ENCODE results near the gene GPC6.

Gene GPC6

DNA sequence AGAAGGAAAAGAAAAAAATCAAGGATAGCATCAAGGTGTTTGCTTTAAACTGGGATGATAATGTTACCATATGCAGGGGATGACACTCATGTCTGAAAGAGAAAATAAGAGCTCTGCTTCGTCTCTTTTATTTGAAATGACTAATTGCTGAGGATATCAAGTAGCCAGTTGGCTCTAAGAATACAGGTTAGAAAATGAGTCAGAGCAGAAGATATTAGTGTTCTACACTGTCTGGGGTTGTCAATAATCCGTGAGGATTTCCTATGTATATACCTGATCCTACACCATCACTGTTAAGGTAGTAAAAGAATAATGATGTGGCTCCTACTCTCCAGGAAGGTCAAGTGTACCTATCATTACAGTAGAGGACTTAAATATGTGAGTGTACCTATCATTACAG, 562.5 kb downstream of the GPC6 start:
- no peaks in the 10 kb centered on the region for H3K4me1 ChIP-seq (ENCODE audit: control insufficient read depth, insufficient read depth, low read length)
- H3K27me3 ChIP-seq (ENCODE audit: control insufficient read depth in 1 of 2, insufficient read depth in 2 of 2, low read length in 2 of 2), result no peaks in the 10 kb centered on the region
- H3K9ac ChIP-seq (ENCODE audit: low read length in 2 of 2), result no peak overlapping the region
- no peak overlapping the region for H3K4me3 ChIP-seq (ENCODE audit: low read length in 2 of 2)
- H3K9me3 ChIP-seq (ENCODE audit: control insufficient read depth in 2 of 2, low read length in 2 of 2), result no peaks in the 10 kb centered on the region
- no peak overlapping the region for H3K27ac ChIP-seq (ENCODE audit: low read length)
- no peaks in the 10 kb centered on the region for H3K36me3 ChIP-seq (ENCODE audit: control insufficient read depth in 2 of 2, insufficient read depth in 2 of 2, low read length in 2 of 2)

DNA sequence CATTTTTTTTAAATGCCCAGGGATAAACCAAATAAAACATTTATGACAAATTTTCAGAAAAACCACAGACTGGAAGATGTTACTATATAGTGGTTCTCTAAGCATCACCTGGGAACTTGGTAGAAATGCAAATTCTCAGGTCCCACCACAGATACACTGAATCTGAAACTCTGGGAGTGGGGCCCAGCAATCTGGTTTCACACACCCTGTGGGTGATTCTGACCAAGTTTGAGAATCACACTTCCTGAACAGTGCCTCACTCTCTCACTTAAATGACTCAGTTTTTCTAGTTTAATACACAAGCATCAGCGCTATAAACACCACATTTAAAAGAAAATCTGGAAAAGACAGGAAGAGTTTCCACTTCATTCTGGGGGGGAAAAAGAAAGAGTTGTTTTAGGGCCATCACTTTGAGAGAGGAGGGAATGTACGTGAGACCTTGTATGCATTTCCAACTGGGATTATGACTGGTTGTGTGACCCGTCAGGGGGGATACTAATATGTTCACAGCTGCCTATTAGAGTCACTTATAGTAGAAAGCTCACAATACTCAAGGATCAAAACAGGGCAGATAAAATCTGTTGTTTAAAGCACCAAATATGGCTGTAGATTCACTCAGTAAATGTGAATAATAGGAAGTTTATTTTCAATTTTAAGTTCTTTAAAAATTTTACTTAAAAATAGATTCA, 567.7 kb downstream of the GPC6 start:
- Histone ChIP-seq H3K4me1 (ENCODE audit: control insufficient read depth, insufficient read depth, low read length) (no peaks in the 10 kb centered on the region), H3K27me3 (ENCODE audit: control insufficient read depth in 1 of 2, insufficient read depth in 2 of 2, low read length in 2 of 2) (no peaks in the 10 kb centered on the region), H3K9ac (ENCODE audit: low read length in 2 of 2) (no peak overlapping the region), H3K9me3 (ENCODE audit: control insufficient read depth in 2 of 2, low read length in 2 of 2) (no peaks in the 10 kb centered on the region), H3K4me3 (ENCODE audit: low read length in 2 of 2) (no peak overlapping the region), H3K36me3 (ENCODE audit: control insufficient read depth in 2 of 2, insufficient read depth in 2 of 2, low read length in 2 of 2) (no peaks in the 10 kb centered on the region), H3K27ac (ENCODE audit: low read length) (no peak overlapping the region)

DNA sequence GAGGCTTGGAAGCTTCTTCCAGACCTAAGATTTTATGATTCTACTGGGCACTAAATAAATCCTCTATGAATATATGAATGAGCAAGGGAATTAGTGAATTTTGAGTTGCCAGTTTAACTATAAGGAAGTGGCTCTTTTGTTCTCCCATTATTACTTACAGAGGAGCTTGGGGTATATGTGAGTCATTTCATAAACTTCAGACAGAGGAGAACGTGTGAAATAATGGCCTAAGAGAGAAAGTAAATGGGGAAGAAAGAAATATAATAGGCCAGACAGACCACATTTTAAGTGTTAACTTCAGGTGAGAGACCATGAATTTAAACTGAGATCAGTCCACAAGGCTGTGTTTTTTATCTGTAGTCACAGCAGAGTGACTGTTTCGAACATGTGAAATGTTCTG, 570.9 kb downstream of the GPC6 start:
- Histone ChIP-seq H3K4me3 (ENCODE audit: low read length in 2 of 2) (no peak overlapping the region), H3K27ac (ENCODE audit: low read length) (no peak overlapping the region), H3K9ac (ENCODE audit: low read length in 2 of 2) (no peak overlapping the region), H3K27me3 (ENCODE audit: control insufficient read depth in 1 of 2, insufficient read depth in 2 of 2, low read length in 2 of 2) (no peaks in the 10 kb centered on the region), H3K4me1 (ENCODE audit: control insufficient read depth, insufficient read depth, low read length) (no peaks in the 10 kb centered on the region), H3K36me3 (ENCODE audit: control insufficient read depth in 2 of 2, insufficient read depth in 2 of 2, low read length in 2 of 2) (no peaks in the 10 kb centered on the region), H3K9me3 (ENCODE audit: control insufficient read depth in 2 of 2, low read length in 2 of 2) (no peaks in the 10 kb centered on the region)

DNA sequence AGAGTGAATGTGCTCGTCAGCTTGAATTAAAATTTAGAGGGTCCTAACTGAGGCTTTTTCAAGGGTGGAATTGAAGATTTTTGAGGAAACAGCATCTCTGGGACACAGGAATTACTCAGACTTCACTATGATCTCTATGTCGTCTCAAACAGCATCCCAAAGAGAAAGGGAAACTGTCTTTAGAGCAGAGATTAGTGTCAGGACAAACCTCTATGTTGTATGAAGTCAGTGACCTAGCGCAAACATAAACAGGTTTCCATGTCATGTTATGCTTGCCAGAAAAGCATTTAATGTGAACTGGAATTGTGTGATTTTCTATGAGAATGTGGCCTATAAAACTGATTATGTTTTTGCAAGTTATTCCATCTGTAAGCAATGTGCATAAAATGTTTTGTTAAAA, 573.7 kb downstream of the GPC6 start:
- H3K9me3 ChIP-seq (ENCODE audit: control insufficient read depth in 2 of 2, low read length in 2 of 2), result no peaks in the 10 kb centered on the region
- no peaks in the 10 kb centered on the region for H3K36me3 ChIP-seq (ENCODE audit: control insufficient read depth in 2 of 2, insufficient read depth in 2 of 2, low read length in 2 of 2)
- no peaks in the 10 kb centered on the region for H3K27me3 ChIP-seq (ENCODE audit: control insufficient read depth in 1 of 2, insufficient read depth in 2 of 2, low read length in 2 of 2)
- no peaks in the 10 kb centered on the region for H3K4me1 ChIP-seq (ENCODE audit: control insufficient read depth, insufficient read depth, low read length)
- no peak overlapping the region for H3K9ac ChIP-seq (ENCODE audit: low read length in 2 of 2)
- H3K27ac ChIP-seq (ENCODE audit: low read length), result no peak overlapping the region
- H3K4me3 ChIP-seq (ENCODE audit: low read length in 2 of 2), result no peak overlapping the region

- H3K9ac ChIP-seq (ENCODE audit: low read length in 2 of 2), result no peak overlapping the region
- no peaks in the 10 kb centered on the region for H3K9me3 ChIP-seq (ENCODE audit: control insufficient read depth in 2 of 2, low read length in 2 of 2)
- H3K4me3 ChIP-seq (ENCODE audit: low read length in 2 of 2), result no peak overlapping the region
- H3K27ac ChIP-seq (ENCODE audit: low read length), result no peak overlapping the region
- H3K4me1 ChIP-seq (ENCODE audit: control insufficient read depth, insufficient read depth, low read length), result no peaks in the 10 kb centered on the region
- no peaks in the 10 kb centered on the region for H3K27me3 ChIP-seq (ENCODE audit: control insufficient read depth in 1 of 2, insufficient read depth in 2 of 2, low read length in 2 of 2)
- no peaks in the 10 kb centered on the region for H3K36me3 ChIP-seq (ENCODE audit: control insufficient read depth in 2 of 2, insufficient read depth in 2 of 2, low read length in 2 of 2)
Measured at GRCh38 chr13:93805736-93806135, 579.1 kb downstream of the GPC6 start.

- H3K27ac ChIP-seq (ENCODE audit: low read length), result no peak overlapping the region
- no peaks in the 10 kb centered on the region for H3K4me1 ChIP-seq (ENCODE audit: control insufficient read depth, insufficient read depth, low read length)
- H3K9ac ChIP-seq (ENCODE audit: low read length in 2 of 2), result no peak overlapping the region
- no peak overlapping the region for H3K4me3 ChIP-seq (ENCODE audit: low read length in 2 of 2)
- no peaks in the 10 kb centered on the region for H3K9me3 ChIP-seq (ENCODE audit: control insufficient read depth in 2 of 2, low read length in 2 of 2)
- H3K36me3 ChIP-seq (ENCODE audit: control insufficient read depth in 2 of 2, insufficient read depth in 2 of 2, low read length in 2 of 2), result no peaks in the 10 kb centered on the region
- no peaks in the 10 kb centered on the region for H3K27me3 ChIP-seq (ENCODE audit: control insufficient read depth in 1 of 2, insufficient read depth in 2 of 2, low read length in 2 of 2)
Measured at GRCh38 chr13:93806861-93807260, 580.3 kb downstream of the GPC6 start.

- H3K4me3 ChIP-seq (ENCODE audit: low read length in 2 of 2), result no peak overlapping the region
- H3K27me3 ChIP-seq (ENCODE audit: control insufficient read depth in 1 of 2, insufficient read depth in 2 of 2, low read length in 2 of 2), result no peaks in the 10 kb centered on the region
- H3K27ac ChIP-seq (ENCODE audit: low read length), result no peak overlapping the region
- no peaks in the 10 kb centered on the region for H3K9me3 ChIP-seq (ENCODE audit: control insufficient read depth in 2 of 2, low read length in 2 of 2)
- no peak overlapping the region for H3K9ac ChIP-seq (ENCODE audit: low read length in 2 of 2)
- H3K36me3 ChIP-seq (ENCODE audit: control insufficient read depth in 2 of 2, insufficient read depth in 2 of 2, low read length in 2 of 2), result no peaks in the 10 kb centered on the region
- no peaks in the 10 kb centered on the region for H3K4me1 ChIP-seq (ENCODE audit: control insufficient read depth, insufficient read depth, low read length)
Measured at GRCh38 chr13:93810264-93810663, 583.7 kb downstream of the GPC6 start.

DNA sequence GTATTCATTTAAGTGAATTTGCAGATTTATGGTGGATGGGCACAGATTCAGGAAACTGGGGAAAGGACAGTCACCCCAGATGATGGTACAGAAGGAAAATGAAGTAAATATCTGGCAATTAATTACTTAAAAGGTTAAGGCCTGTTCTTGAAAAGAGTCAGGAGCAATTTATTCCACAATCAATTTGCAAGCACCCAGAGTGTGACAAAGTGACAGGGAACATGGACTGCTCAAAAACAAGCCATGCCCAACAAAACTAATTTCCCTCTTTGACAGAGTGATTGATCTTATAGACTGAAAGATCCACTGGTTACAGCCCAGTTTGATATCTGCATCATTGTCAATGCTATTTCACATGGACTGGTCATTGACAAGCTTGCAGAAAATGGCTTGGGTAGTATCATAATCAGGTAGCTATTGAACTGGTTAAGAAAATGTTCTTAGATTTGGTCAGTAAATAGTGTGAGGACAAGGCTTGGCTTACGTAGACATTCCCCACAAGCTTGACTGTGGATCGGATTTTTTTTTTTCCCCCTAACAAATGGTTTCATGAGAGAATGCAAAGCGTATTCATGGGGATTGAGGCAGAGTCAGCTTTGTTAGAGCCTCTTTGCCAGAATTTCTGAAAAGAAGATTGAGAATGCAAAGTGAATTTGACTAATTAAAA, 584.6 kb downstream of the GPC6 start:
- H3K36me3 ChIP-seq (ENCODE audit: control insufficient read depth in 2 of 2, insufficient read depth in 2 of 2, low read length in 2 of 2), result no peaks in the 10 kb centered on the region

GRCh38 chr13:93811738-93812112, 585.1 kb downstream of the GPC6 start:
- Histone ChIP-seq H3K4me3 (ENCODE audit: low read length in 2 of 2) (no peak overlapping the region), H3K9ac (ENCODE audit: low read length in 2 of 2) (no peak overlapping the region), H3K9me3 (ENCODE audit: control insufficient read depth in 2 of 2, low read length in 2 of 2) (no peaks in the 10 kb centered on the region), H3K36me3 (ENCODE audit: control insufficient read depth in 2 of 2, insufficient read depth in 2 of 2, low read length in 2 of 2) (no peaks in the 10 kb centered on the region), H3K27ac (ENCODE audit: low read length) (no peak overlapping the region), H3K4me1 (ENCODE audit: control insufficient read depth, insufficient read depth, low read length) (no peaks in the 10 kb centered on the region), H3K27me3 (ENCODE audit: control insufficient read depth in 1 of 2, insufficient read depth in 2 of 2, low read length in 2 of 2) (no peaks in the 10 kb centered on the region)

More for the DNA sequence above, 584.6 kb downstream of the GPC6 start:
- Histone ChIP-seq H3K27ac (ENCODE audit: low read length) (no peak overlapping the region), H3K27me3 (ENCODE audit: control insufficient read depth in 1 of 2, insufficient read depth in 2 of 2, low read length in 2 of 2) (no peaks in the 10 kb centered on the region), H3K4me1 (ENCODE audit: control insufficient read depth, insufficient read depth, low read length) (no peaks in the 10 kb centered on the region), H3K9ac (ENCODE audit: low read length in 2 of 2) (no peak overlapping the region), H3K4me3 (ENCODE audit: low read length in 2 of 2) (no peak overlapping the region), H3K9me3 (ENCODE audit: control insufficient read depth in 2 of 2, low read length in 2 of 2) (no peaks in the 10 kb centered on the region)

DNA sequence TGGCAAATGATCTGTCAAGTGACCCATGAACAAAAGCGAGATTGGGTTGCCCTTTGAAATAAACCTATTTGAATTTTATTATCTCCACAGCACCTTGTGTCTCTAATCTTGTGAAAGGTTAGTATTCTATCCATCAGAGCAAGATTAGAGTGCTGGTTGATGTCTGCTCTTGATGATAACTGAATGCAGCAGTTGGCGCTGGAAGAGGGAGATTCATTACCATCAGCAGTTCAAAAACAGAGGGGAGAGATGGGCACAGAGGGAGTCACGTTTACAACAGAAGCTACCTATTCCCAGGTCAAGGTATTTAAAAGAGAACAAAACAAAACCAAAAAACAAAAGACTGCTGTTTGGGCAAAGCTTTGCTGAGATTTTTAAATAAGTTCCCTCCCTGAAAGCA, 588.1 kb downstream of the GPC6 start:
- no peaks in the 10 kb centered on the region for H3K4me1 ChIP-seq (ENCODE audit: control insufficient read depth, insufficient read depth, low read length)
- no peaks in the 10 kb centered on the region for H3K27me3 ChIP-seq (ENCODE audit: control insufficient read depth in 1 of 2, insufficient read depth in 2 of 2, low read length in 2 of 2)
- no peak overlapping the region for H3K27ac ChIP-seq (ENCODE audit: low read length)
- H3K36me3 ChIP-seq (ENCODE audit: control insufficient read depth in 2 of 2, insufficient read depth in 2 of 2, low read length in 2 of 2), result no peaks in the 10 kb centered on the region
- no peak overlapping the region for H3K4me3 ChIP-seq (ENCODE audit: low read length in 2 of 2)
- H3K9ac ChIP-seq (ENCODE audit: low read length in 2 of 2), result no peak overlapping the region
- no peaks in the 10 kb centered on the region for H3K9me3 ChIP-seq (ENCODE audit: control insufficient read depth in 2 of 2, low read length in 2 of 2)

- no peak overlapping the region for H3K9ac ChIP-seq (ENCODE audit: low read length in 2 of 2)
- H3K9me3 ChIP-seq (ENCODE audit: control insufficient read depth in 2 of 2, low read length in 2 of 2), result no peaks in the 10 kb centered on the region
- no peak overlapping the region for H3K4me3 ChIP-seq (ENCODE audit: low read length in 2 of 2)
- H3K27me3 ChIP-seq (ENCODE audit: control insufficient read depth in 1 of 2, insufficient read depth in 2 of 2, low read length in 2 of 2), result no peaks in the 10 kb centered on the region
- H3K4me1 ChIP-seq (ENCODE audit: control insufficient read depth, insufficient read depth, low read length), result no peaks in the 10 kb centered on the region
- H3K27ac ChIP-seq (ENCODE audit: low read length), result no peak overlapping the region
- H3K36me3 ChIP-seq (ENCODE audit: control insufficient read depth in 2 of 2, insufficient read depth in 2 of 2, low read length in 2 of 2), result no peaks in the 10 kb centered on the region
Measured at GRCh38 chr13:93818345-93818744, 591.7 kb downstream of the GPC6 start.
